Liver (tissue), 9 donors: ENCODE data around the gene KCNQ1. TPM values are rescaled to one million over a fixed set of nuclear protein-coding genes. Genes with fewer than 3 reads are reported as not detected.

Experiments used
- DNase-seq: peaks from one replicate; pipeline ENCODE4 v3.0.0-alpha.2; 2017; ENCODE audit warnings: low spot score
- H3K27ac ChIP-seq, 2 donors: one replicate each; pipeline ENCODE4 v1.7.0; 2013; ENCODE audit warnings: inconsistent platforms in 2 of 2, low read length in 2 of 2, control low read depth in 1 of 2, low read depth in 1 of 2, mild to moderate bottlenecking in 1 of 2
- H3K27me3 ChIP-seq, 4 donors: one replicate each; pipeline versions ENCODE4 v1.6.1 to v1.7.0; 2013; ENCODE audit warnings: low read length in 3 of 4, inconsistent platforms in 1 of 4, mild to moderate bottlenecking in 1 of 4, moderate library complexity in 1 of 4; ENCODE audit not compliant: control insufficient read depth in 4 of 4, insufficient read depth in 4 of 4
- H3K36me3 ChIP-seq, 4 donors: one replicate each; pipeline versions ENCODE4 v1.6.1 to v1.7.0; 2013; ENCODE audit warnings: low read length in 3 of 4, mild to moderate bottlenecking in 3 of 4, low read depth in 1 of 4, moderate library complexity in 1 of 4; ENCODE audit not compliant: control insufficient read depth in 4 of 4, insufficient read depth in 3 of 4
- H3K4me1 ChIP-seq, 4 donors: one replicate each; pipeline versions ENCODE4 v1.6.1 to v1.7.0; 2013; ENCODE audit warnings: low read length in 3 of 4, mild to moderate bottlenecking in 3 of 4, moderate library complexity in 1 of 4; ENCODE audit not compliant: control insufficient read depth in 4 of 4, insufficient read depth in 4 of 4
- H3K4me3 ChIP-seq, 3 donors: one replicate each; pipeline versions ENCODE4 v1.6.1 to v1.7.0; 2013; ENCODE audit warnings: low read length in 3 of 3, control low read depth in 1 of 3, low read depth in 1 of 3, mild to moderate bottlenecking in 1 of 3
- H3K9ac ChIP-seq, 2 donors: one replicate each; pipeline ENCODE4 v1.7.0; 2013; ENCODE audit warnings: low read length in 2 of 2, mild to moderate bottlenecking in 2 of 2, moderate library complexity in 2 of 2, control low read depth in 1 of 2, low read depth in 1 of 2
- H3K9me3 ChIP-seq, 4 donors: one replicate each; pipeline versions ENCODE4 v1.6.1 to v1.7.0; 2013; ENCODE audit warnings: low read length in 3 of 4; ENCODE audit not compliant: control insufficient read depth in 4 of 4
- CTCF ChIP-seq: fragments of 150-350 bp; IDR thresholded peaks from 2 replicates; pipeline ENCODE4 v1.5.1; 2017; ENCODE audit warnings: improper control_type of control experiment, low read depth, low read length; ENCODE audit not compliant: missing input control
- EGR1 ChIP-seq, 2 donors: IDR thresholded peaks; 2 replicates each; pipeline ENCODE4 v1.6.1; 2016 to 2018; ENCODE audit warnings: antibody characterized with exemption in 2 of 2, low read depth in 2 of 2
- FOXA1 ChIP-seq: IDR thresholded peaks from 2 replicates; pipeline ENCODE4 v1.6.1; 2016; ENCODE audit warnings: antibody characterized with exemption
- FOXA2 ChIP-seq: IDR thresholded peaks from 2 replicates; pipeline ENCODE4 v1.6.1; 2016; ENCODE audit warnings: antibody characterized with exemption
- GABPA ChIP-seq, 2 donors: IDR thresholded peaks in 1 of 2; conservative IDR thresholded peaks in 1 of 2; 2 replicates each; pipeline ENCODE4 v1.6.1; 2016; ENCODE audit warnings: antibody characterized with exemption in 2 of 2, mild to moderate bottlenecking in 1 of 2, moderate library complexity in 1 of 2
- HNF4A ChIP-seq, 2 donors: conservative IDR thresholded peaks; 2 replicates each; pipeline ENCODE4 v1.6.1; 2016; ENCODE audit warnings: antibody characterized with exemption in 2 of 2, mild to moderate bottlenecking in 2 of 2
- HNF4G ChIP-seq: IDR thresholded peaks from 2 replicates; pipeline ENCODE4 v1.6.1; 2016; ENCODE audit warnings: antibody characterized with exemption
- JUND ChIP-seq, 2 donors: IDR thresholded peaks; 2 replicates each; pipeline ENCODE4 v1.6.1; 2016; ENCODE audit warnings: antibody characterized with exemption in 2 of 2
- NR2F2 ChIP-seq: IDR thresholded peaks from 2 replicates; pipeline ENCODE4 v1.6.1; 2016; ENCODE audit warnings: antibody characterized with exemption
- RXRA ChIP-seq, 2 donors: IDR thresholded peaks; 2 replicates each; pipeline ENCODE4 v1.6.1; 2017 to 2018; ENCODE audit warnings: antibody characterized with exemption in 2 of 2, mild to moderate bottlenecking in 1 of 2
- SP1 ChIP-seq: IDR thresholded peaks from 2 replicates; pipeline ENCODE4 v1.6.1; 2018; ENCODE audit warnings: antibody characterized with exemption, mild to moderate bottlenecking
- TAF1 ChIP-seq: conservative IDR thresholded peaks from 2 replicates; pipeline ENCODE4 v1.6.1; 2016; ENCODE audit warnings: antibody characterized with exemption, mild to moderate bottlenecking
- YY1 ChIP-seq: IDR thresholded peaks from 2 replicates; pipeline ENCODE4 v1.6.1; 2016; ENCODE audit warnings: antibody characterized with exemption, mild to moderate bottlenecking
- ZBTB33 ChIP-seq: IDR thresholded peaks from 2 replicates; pipeline ENCODE4 v1.6.1; 2016; ENCODE audit warnings: antibody characterized with exemption
- WGBS: extraction: QIAGEN DNeasy Blood & Tissue Kit; methylation state at CpG from one replicate; pipeline ENCODE4 v1.1.7; 2013; 5-methylcytosine and 5-hydroxymethylcytosine counted together
- polyA plus RNA-seq, 2 donors: library from polyadenylated mRNA; stranded (reverse) in 1 of 2; unstranded in 1 of 2; fragments of 200-250 nt in 1 of 2; fragments of >200 nt in 1 of 2; fragmentation: Nextera tagmentation in 1 of 2; extraction: Ambion mirVana in 1 of 2; gene quantifications; one replicate each; pipeline versions ENCODE4 v1.2.1 to v1.2.3, GENCODE V29; 2013 to 2015
- total RNA-seq, 2 donors: library from RNA; depleted of rRNA; stranded (reverse); fragments of >200 nt; gene quantifications; one replicate each; pipeline ENCODE4 v1.2.3, GENCODE V29; 2014
- TF ChIP-seq, protein P1 (sequence below): IDR thresholded peaks from 2 replicates; pipeline ENCODE4 v1.6.1; 2016; ENCODE audit warnings: antibody characterized with exemption
- TF ChIP-seq, protein P2 (sequence below): IDR thresholded peaks from 2 replicates; pipeline ENCODE4 v1.6.1; 2016; ENCODE audit warnings: antibody characterized with exemption
- donor health status: healthy.
- donor health status: healthy.
- donor health status: healthy.
- donor health status: healthy.
- donor health status: healthy.

KCNQ1 gene
- total and polyA plus RNA-seq, 4 donors = 0.31 to 2.2 (median 1.5) TPM

DNA sequence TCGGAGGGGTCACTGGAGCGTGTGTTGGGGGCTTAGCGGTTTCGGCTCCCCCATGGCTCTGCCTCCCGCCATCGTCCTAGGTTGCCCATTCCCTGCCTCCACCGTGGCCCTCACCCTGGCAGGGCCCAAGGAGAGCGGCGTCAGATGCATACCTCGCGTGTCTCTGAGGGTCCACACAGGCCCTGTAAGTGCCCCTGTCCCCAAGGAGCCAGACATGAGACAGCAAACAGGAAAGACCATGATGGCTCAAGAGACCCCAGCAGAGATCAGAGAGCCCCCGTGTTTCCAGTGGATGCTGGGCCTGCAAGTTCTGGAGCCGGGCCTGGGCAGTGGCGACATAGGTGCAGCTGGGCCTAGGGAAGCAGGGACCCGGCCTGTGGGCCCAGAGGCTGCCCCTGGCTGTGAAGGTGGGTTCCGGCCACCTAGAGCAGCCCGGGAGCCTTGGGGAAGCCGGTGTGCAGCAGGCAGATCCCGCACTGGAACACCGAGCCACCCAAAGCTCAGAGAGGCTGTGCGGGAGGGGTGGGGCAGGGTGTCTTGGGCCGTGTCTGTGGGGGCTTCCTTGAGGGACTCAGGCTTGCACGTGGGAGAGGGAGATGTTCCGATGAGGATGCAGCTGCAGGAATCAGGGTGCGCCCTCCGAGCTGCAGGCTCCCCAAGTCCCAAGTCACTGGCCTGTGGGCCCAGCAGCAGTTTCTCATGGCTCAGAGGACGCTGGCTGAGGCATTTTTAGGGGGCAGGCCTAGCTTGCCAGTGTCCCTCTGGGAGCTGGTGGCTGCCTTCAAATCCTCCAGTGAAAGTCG, 128.6 kb downstream of the KCNQ1 start:
- Histone ChIP-seq H3K27me3 (no peaks in the 10 kb centered on the region), H3K27ac (no peak overlapping the region), H3K9me3 (no peaks in the 10 kb centered on the region), H3K4me1 (no peaks in the 10 kb centered on the region), H3K36me3 (no peaks in the 10 kb centered on the region), H3K9ac (no peak overlapping the region), H3K4me3 (no peak overlapping the region)
- DNase-seq = no peak
- no peak for TF ChIP-seq JUND (IDR thresholded peaks at IDR 0.05)
- TF ChIP-seq TAF1 = no peak
- 96% methylated on average over 28 of the region's 28 CpGs for WGBS

DNA sequence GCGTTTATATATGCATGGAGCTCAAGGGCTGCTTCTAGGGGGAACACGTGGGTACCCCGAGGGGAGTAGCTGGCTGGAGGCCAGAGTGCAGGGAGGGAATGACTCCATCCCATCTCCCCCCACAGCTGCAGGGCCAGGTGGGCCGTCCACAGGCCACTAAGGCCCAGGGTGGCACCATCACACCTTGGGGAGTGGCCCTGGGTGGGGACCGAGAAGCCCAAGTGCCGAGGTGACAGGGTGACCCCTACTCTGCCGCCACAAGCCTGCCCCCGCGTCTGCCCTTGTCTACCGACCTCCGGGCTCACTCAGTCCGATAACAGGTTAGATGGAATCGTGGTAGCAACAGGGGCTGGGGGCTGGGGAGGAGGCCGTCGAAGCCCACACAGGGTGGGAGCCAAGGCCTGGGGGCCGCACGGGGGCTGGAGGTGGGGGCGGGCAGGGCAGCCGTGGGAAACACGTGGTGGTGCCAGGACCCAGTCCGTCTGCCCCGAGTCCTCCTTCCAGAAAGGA, 129.3 kb downstream of the KCNQ1 start:
- no peaks in the 10 kb centered on the region for H3K27me3 ChIP-seq
- H3K4me1 ChIP-seq = no peaks in the 10 kb centered on the region
- no peak overlapping the region for H3K4me3 ChIP-seq
- 92% methylated on average over 22 of the region's 22 CpGs for WGBS
- no peak for DNase-seq
- H3K9ac ChIP-seq = no peak overlapping the region
- no peak overlapping the region for H3K27ac ChIP-seq
- TF ChIP-seq JUND (IDR thresholded peaks at IDR 0.05) (no peak), EGR1 (IDR thresholded peaks at IDR 0.05; ENCODE audit: low read depth in 2 of 2) (no peak), CTCF (no peak), NR2F2 (no peak), HNF4G (no peak), ZBTB33 (no peak), RXRA (IDR thresholded peaks at IDR 0.05) (no peak), GABPA (IDR thresholded peaks at IDR 0.05 in 1 of 2, conservative IDR thresholded peaks at IDR 0.05 in 1 of 2) (no peak), SP1 (no peak), FOXA2 (no peak), FOXA1 (no peak), HNF4A (conservative IDR thresholded peaks at IDR 0.05) (no peak), YY1 (no peak)
- TF ChIP-seq, protein P1, sequence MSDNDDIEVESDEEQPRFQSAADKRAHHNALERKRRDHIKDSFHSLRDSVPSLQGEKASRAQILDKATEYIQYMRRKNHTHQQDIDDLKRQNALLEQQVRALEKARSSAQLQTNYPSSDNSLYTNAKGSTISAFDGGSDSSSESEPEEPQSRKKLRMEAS = no peak
- TF ChIP-seq, protein P2, sequence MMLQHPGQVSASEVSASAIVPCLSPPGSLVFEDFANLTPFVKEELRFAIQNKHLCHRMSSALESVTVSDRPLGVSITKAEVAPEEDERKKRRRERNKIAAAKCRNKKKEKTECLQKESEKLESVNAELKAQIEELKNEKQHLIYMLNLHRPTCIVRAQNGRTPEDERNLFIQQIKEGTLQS = no peak
- no peaks in the 10 kb centered on the region for H3K9me3 ChIP-seq
- no peaks in the 10 kb centered on the region for H3K36me3 ChIP-seq
